ENCODE results near the gene USP5.
A peak's percentile ranks its signal among the peaks of the same experiment; 100 is the strongest.

Gene USP5

DNA sequence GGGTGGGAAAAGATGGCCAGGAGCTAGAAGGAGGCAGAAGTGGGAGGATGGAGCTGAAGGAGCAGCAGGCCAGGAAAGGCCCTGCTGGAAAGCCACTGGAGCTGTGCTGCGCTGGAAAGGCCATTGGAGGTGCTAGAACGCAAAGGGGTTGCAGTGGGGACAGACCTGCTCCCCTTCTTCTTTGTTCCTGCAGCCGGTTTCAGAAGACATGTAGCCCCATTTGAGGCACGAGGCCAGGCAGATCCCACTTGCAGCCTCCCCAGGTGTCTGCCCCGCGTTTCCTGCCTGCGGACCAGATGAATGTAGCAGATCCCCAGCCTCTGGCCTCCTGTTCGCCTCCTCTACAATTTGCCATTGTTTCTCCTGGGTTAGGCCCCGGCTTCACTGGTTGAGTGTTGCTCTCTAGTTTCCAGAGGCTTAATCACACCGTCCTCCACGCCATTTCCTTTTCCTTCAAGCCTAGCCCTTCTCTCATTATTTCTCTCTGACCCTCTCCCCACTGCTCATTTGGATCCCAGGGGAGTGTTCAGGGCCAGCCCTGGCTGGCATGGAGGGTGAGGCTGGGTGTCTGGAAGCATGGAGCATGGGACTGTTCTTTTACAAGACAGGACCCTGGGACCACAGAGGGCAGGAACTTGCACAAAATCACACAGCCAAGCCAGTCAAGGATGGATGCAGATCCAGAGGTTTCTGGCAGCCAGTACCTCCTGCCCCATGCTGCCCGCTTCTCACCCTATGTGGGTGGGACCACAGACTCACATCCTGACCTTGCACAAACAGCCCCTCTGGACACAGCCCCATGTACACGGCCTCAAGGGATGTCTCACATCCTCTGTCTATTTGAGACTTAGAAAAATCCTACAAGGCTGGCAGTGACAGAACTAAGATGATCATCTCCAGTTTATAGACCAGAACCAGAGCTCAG is 32.6 kb upstream of the USP5 start:
- Histone ChIP-seq H3K9me3 (ENCODE audit: control insufficient read depth in 2 of 2, low read length in 2 of 2) (no peaks in the 10 kb centered on the region), H3K27me3 (ENCODE audit: control insufficient read depth in 2 of 2, insufficient read depth in 2 of 2, low read length in 2 of 2) (peaks cover 17 to 29% of the 10 kb centered on the region in 2 donors), H3K9ac (ENCODE audit: low read depth in 1 of 2, low read length in 2 of 2) (no peak overlapping the region), H3K4me3 (ENCODE audit: low read length in 2 of 2) (no peak overlapping the region), H3K36me3 (ENCODE audit: control insufficient read depth in 2 of 2, insufficient read depth in 2 of 2, low read length in 2 of 2) (peaks cover 0 to 10% of the 10 kb centered on the region in 2 donors), H3K4me1 (ENCODE audit: control insufficient read depth in 2 of 2, insufficient read depth in 2 of 2, low read length in 2 of 2) (peaks cover 0 to 3% of the 10 kb centered on the region in 2 donors), H3K27ac (ENCODE audit: low read depth in 2 of 2, low read length in 2 of 2) (no peak overlapping the region)

DNA sequence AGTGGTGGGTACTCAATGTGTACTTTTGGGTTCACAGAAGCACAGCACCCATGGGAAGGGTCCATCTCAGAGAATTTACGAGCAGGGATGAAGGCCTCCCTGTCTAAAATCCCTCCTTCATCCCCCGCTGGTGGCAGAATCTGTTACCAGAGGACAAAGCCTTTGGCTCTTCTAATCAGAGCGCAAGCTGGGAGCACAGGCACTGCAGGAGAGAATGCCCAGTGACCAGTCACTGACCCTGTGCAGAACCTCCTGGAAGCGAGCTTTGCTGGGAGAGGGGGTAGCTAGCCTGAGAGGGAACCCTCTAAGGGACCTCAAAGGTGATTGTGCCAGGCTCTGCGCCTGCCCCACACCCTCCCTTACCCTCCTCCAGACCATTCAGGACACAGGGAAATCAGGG is 31.8 kb upstream of the USP5 start:
- H3K9me3 ChIP-seq (ENCODE audit: control insufficient read depth in 2 of 2, low read length in 2 of 2): no peaks in the 10 kb centered on the region
- H3K4me1 ChIP-seq (ENCODE audit: control insufficient read depth in 2 of 2, insufficient read depth in 2 of 2, low read length in 2 of 2): peaks cover 0 to 3% of the 10 kb centered on the region in 2 donors
- no peak overlapping the region for H3K27ac ChIP-seq (ENCODE audit: low read depth in 2 of 2, low read length in 2 of 2)
- H3K9ac ChIP-seq (ENCODE audit: low read depth in 1 of 2, low read length in 2 of 2): no peak overlapping the region
- H3K36me3 ChIP-seq (ENCODE audit: control insufficient read depth in 2 of 2, insufficient read depth in 2 of 2, low read length in 2 of 2): peaks cover 0 to 5% of the 10 kb centered on the region in 2 donors
- no peak overlapping the region for H3K4me3 ChIP-seq (ENCODE audit: low read length in 2 of 2)
- H3K27me3 ChIP-seq (ENCODE audit: control insufficient read depth in 2 of 2, insufficient read depth in 2 of 2, low read length in 2 of 2): peaks cover 17 to 34% of the 10 kb centered on the region in 2 donors

DNA sequence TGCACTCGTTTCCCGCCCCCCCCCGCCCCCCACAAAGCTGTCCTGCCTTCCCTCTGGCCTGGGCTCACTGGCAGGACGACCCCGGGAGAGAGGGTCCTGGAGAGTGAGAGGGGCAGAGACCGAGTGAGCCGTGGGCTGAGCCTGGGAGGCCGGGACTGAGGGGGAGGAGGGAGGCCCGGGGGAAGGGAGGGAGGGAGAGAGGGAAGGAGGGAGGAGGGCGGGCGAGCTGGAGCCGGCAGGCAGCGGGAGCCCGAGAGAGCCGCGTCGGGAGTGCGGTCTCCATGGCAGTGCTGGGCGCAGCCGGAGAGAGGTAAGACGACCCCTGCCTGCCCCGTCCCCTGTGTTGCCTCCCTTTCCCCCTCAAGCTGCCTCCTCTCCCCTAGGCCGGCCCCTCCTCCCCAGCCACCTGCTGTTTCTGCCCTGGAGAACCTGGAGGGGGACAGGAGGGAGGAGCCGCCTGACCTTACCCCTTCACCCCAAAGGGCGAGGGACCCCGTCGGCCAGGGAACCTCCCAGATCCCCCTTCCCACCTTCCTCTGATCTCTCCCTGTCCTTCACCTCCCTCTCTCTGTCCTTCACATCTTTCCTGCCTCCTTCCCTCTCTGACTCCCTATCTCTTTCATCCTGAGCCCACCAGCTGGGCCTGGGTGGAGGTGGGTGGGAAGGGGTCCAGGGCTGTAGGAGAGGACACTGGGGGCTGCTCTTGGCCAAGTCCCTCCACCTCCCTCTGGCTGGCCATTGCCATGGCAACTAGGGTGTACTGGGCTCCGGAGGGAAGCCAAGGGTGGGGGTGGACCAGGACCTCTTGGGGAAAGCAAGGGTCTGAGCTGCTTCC is 30.1 kb upstream of the USP5 start, which contains the start of gene GPR162:
TSS of gene GPR162 (plus strand) at position 231 of the 835 bp plus-strand sequence. CDS start 2,078 bp downstream, outside the sequence.
- Histone ChIP-seq H3K9me3 (ENCODE audit: control insufficient read depth in 2 of 2, low read length in 2 of 2) (no peaks in the 10 kb centered on the region), H3K4me3 (ENCODE audit: low read length in 2 of 2) (peak within 1 kb of the TSS; percentile 35 to 50), H3K36me3 (ENCODE audit: control insufficient read depth in 2 of 2, insufficient read depth in 2 of 2, low read length in 2 of 2) (peaks cover 0 to 5% of the 10 kb centered on the region in 2 donors), H3K4me1 (ENCODE audit: control insufficient read depth in 2 of 2, insufficient read depth in 2 of 2, low read length in 2 of 2) (peaks cover 2 to 6% of the 10 kb centered on the region in 2 donors), H3K27me3 (ENCODE audit: control insufficient read depth in 2 of 2, insufficient read depth in 2 of 2, low read length in 2 of 2) (peaks cover 23 to 39% of the 10 kb centered on the region in 2 donors), H3K9ac (ENCODE audit: low read depth in 1 of 2, low read length in 2 of 2) (peak within 1 kb of the TSS in 1 of 2 donors; percentile 32), H3K27ac (ENCODE audit: low read depth in 2 of 2, low read length in 2 of 2) (no peak within 1 kb of the TSS)

DNA sequence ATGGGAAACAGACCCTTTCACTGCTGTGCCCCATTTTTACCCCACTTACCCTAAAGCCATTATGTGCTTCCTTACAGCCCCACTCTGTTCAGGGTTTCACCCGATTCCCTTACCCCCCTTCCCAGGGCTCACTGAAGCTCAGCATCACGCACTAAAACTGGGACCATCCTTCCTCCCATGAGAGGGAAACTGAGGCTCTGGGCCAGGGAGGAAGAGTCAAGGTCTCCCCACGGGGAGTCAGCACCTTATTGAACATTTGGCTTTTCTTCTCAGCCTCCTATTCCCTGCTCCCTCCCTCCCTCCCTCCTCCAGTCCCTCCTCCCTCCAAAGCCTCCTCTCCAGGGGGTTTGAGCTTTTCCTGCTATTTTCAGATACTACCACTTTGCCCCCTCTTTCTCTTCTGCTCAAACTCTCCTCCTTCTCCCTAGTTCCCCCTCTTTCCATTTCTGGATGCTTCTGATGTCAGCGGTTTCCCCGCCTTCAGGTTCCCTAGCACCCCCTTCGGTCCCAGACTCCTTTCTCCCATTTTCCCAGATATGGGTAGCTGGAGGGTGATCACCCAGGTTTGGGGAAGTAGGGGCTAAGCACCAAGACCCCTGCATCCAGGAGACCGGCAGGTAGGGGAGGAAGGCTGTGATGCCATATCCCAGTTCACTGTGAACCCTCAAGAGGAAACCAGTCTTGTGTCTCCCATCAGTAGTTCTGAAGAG is 29.4 kb upstream of the USP5 start:
- Histone ChIP-seq H3K4me3 (ENCODE audit: low read length in 2 of 2) (peak overlapping the region in 1 of 2 donors; percentile 50), H3K4me1 (ENCODE audit: control insufficient read depth in 2 of 2, insufficient read depth in 2 of 2, low read length in 2 of 2) (peaks cover 2 to 8% of the 10 kb centered on the region in 2 donors), H3K36me3 (ENCODE audit: control insufficient read depth in 2 of 2, insufficient read depth in 2 of 2, low read length in 2 of 2) (peaks cover 0 to 4% of the 10 kb centered on the region in 2 donors), H3K9ac (ENCODE audit: low read depth in 1 of 2, low read length in 2 of 2) (no peak overlapping the region), H3K27ac (ENCODE audit: low read depth in 2 of 2, low read length in 2 of 2) (no peak overlapping the region), H3K9me3 (ENCODE audit: control insufficient read depth in 2 of 2, low read length in 2 of 2) (no peaks in the 10 kb centered on the region), H3K27me3 (ENCODE audit: control insufficient read depth in 2 of 2, insufficient read depth in 2 of 2, low read length in 2 of 2) (peaks cover 28 to 39% of the 10 kb centered on the region in 2 donors)

DNA sequence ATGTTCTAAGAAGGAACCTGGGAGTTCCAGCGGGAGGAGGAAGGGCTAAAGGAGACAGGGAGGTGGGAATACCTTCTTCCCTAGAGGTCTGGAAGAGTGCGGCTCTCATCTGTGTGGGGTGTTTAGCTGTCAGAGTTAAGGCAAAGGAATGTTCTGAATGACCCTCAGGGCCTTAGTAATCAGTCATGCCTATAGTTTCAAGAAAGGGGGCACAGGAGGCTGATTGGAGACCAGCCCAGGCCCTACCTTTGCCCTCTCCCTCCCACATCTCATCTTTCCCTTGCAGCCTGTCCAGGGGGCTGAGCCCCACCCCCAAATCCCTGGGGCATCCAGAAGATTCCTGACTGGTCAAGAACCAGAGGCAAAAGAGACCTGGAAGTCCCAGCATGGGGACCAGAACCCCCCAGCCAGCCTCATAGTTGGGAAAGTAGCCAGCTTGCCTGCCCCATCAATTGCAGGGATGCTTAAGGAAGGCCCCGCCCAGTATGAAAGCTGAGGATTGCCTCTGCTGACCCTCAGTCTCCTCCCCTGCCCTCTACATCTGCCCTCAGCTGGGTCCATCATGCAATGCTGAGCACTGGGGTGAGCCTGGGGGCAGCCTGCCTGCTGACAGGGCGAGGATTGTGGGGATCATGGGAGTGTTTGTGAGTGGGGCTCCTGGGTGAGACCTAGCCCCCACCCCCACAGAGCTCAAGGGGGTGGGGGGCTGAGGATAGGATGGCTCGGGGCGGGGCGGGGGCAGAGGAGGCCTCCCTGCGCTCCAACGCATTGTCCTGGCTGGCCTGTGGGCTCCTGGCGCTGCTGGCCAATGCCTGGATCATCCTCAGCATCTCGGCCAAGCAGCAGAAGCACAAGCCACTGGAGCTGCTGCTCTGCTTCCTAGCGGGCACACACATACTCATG is 28.5 kb upstream of the USP5 start:
- Histone ChIP-seq H3K9me3 (ENCODE audit: control insufficient read depth in 2 of 2, low read length in 2 of 2) (no peaks in the 10 kb centered on the region), H3K27me3 (ENCODE audit: control insufficient read depth in 2 of 2, insufficient read depth in 2 of 2, low read length in 2 of 2) (peaks cover 28 to 41% of the 10 kb centered on the region in 2 donors), H3K4me3 (ENCODE audit: low read length in 2 of 2) (no peak overlapping the region), H3K9ac (ENCODE audit: low read depth in 1 of 2, low read length in 2 of 2) (no peak overlapping the region), H3K36me3 (ENCODE audit: control insufficient read depth in 2 of 2, insufficient read depth in 2 of 2, low read length in 2 of 2) (no peaks in the 10 kb centered on the region), H3K4me1 (ENCODE audit: control insufficient read depth in 2 of 2, insufficient read depth in 2 of 2, low read length in 2 of 2) (peaks cover 2 to 11% of the 10 kb centered on the region in 2 donors), H3K27ac (ENCODE audit: low read depth in 2 of 2, low read length in 2 of 2) (no peak overlapping the region)

DNA sequence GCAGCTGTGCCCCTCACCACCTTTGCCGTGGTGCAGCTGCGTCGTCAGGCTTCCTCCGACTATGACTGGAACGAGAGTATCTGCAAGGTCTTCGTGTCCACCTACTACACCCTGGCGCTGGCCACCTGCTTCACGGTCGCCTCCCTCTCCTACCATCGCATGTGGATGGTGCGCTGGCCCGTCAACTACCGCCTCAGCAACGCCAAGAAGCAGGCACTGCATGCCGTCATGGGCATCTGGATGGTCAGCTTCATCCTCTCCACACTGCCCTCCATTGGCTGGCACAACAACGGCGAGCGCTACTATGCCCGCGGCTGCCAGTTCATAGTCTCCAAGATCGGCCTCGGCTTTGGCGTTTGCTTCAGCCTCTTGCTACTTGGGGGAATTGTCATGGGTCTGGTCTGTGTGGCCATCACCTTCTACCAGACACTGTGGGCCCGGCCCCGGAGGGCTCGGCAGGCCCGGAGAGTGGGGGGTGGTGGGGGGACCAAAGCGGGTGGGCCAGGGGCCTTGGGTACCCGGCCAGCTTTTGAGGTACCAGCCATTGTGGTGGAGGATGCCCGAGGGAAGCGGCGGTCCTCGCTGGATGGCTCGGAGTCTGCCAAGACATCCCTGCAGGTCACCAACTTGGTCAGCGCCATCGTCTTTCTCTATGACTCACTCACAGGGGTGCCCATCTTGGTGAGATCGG is 27.7 kb upstream of the USP5 start:
- peaks cover 3 to 15% of the 10 kb centered on the region in 2 donors for H3K4me1 ChIP-seq (ENCODE audit: control insufficient read depth in 2 of 2, insufficient read depth in 2 of 2, low read length in 2 of 2)
- peaks cover 32 to 48% of the 10 kb centered on the region in 2 donors for H3K27me3 ChIP-seq (ENCODE audit: control insufficient read depth in 2 of 2, insufficient read depth in 2 of 2, low read length in 2 of 2)
- H3K9ac ChIP-seq (ENCODE audit: low read depth in 1 of 2, low read length in 2 of 2): no peak overlapping the region
- H3K4me3 ChIP-seq (ENCODE audit: low read length in 2 of 2): no peak overlapping the region
- no peak overlapping the region for H3K27ac ChIP-seq (ENCODE audit: low read depth in 2 of 2, low read length in 2 of 2)
- no peaks in the 10 kb centered on the region for H3K9me3 ChIP-seq (ENCODE audit: control insufficient read depth in 2 of 2, low read length in 2 of 2)
- no peaks in the 10 kb centered on the region for H3K36me3 ChIP-seq (ENCODE audit: control insufficient read depth in 2 of 2, insufficient read depth in 2 of 2, low read length in 2 of 2)

DNA sequence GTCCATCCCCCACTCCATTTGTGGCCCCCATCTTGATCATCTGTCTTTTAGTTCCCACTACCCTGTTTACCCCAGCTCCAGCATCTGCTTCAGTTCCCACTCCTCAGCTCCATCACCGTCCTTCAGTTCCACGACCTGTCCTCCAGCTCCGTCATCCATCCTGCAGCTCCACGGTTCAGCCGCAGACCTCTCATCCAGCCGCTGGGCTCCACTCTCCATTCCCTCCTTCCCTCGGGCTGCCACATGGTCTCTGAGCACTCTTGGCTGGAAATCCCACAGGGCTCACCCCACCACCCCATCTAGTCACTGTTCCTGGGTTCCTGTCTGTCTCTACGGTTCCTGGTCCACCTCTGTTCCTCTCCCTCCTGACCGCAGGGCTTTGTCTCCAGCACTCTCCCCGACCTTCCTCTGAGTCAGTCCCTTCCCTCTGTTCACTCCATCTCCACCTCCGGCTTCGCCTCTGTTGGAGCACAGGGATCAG is 27.0 kb upstream of the USP5 start:
- H3K27ac ChIP-seq (ENCODE audit: low read depth in 2 of 2, low read length in 2 of 2): no peak overlapping the region
- H3K27me3 ChIP-seq (ENCODE audit: control insufficient read depth in 2 of 2, insufficient read depth in 2 of 2, low read length in 2 of 2): peaks cover 37 to 55% of the 10 kb centered on the region in 2 donors
- no peaks in the 10 kb centered on the region for H3K36me3 ChIP-seq (ENCODE audit: control insufficient read depth in 2 of 2, insufficient read depth in 2 of 2, low read length in 2 of 2)
- H3K9me3 ChIP-seq (ENCODE audit: control insufficient read depth in 2 of 2, low read length in 2 of 2): no peaks in the 10 kb centered on the region
- peaks cover 10 to 15% of the 10 kb centered on the region in 2 donors for H3K4me1 ChIP-seq (ENCODE audit: control insufficient read depth in 2 of 2, insufficient read depth in 2 of 2, low read length in 2 of 2)
- no peak overlapping the region for H3K9ac ChIP-seq (ENCODE audit: low read depth in 1 of 2, low read length in 2 of 2)
- H3K4me3 ChIP-seq (ENCODE audit: low read length in 2 of 2): no peak overlapping the region

DNA sequence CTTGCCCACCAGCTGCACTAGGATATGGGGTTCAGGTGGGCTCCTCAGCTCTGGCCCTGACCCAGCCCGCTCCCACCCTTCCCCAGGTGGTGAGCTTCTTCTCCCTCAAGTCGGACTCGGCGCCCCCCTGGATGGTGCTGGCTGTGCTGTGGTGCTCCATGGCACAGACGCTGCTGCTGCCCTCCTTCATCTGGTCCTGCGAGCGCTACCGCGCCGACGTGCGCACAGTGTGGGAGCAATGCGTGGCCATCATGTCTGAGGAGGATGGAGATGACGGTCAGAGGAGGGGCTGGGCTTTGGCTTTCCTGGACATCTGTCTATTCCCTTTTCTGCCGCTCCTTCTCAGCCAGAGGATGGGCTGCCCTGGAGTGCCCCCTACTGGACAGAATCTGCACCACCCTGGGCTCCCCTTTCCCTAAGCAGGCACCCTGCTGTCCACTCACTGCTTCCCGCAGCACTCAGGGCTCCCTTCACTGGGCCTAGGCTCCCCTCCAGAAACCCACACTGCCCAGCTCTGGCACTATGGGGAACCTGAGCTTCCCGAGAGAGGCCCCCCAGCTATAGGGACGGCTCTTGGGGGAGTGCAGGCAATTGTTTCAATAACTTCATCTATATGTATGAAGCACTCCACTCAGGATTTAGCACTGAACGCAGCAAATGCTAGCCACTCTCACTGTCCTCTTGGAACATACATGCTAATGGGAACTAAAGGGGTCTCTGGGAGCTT is 26.4 kb upstream of the USP5 start:
- no peaks in the 10 kb centered on the region for H3K36me3 ChIP-seq (ENCODE audit: control insufficient read depth in 2 of 2, insufficient read depth in 2 of 2, low read length in 2 of 2)
- H3K27me3 ChIP-seq (ENCODE audit: control insufficient read depth in 2 of 2, insufficient read depth in 2 of 2, low read length in 2 of 2): peaks cover 37 to 54% of the 10 kb centered on the region in 2 donors
- H3K4me1 ChIP-seq (ENCODE audit: control insufficient read depth in 2 of 2, insufficient read depth in 2 of 2, low read length in 2 of 2): peaks cover 11 to 15% of the 10 kb centered on the region in 2 donors
- no peaks in the 10 kb centered on the region for H3K9me3 ChIP-seq (ENCODE audit: control insufficient read depth in 2 of 2, low read length in 2 of 2)
- peak overlapping the region in 1 of 2 donors; percentile 18 for H3K27ac ChIP-seq (ENCODE audit: low read depth in 2 of 2, low read length in 2 of 2)
- H3K9ac ChIP-seq (ENCODE audit: low read depth in 1 of 2, low read length in 2 of 2): no peak overlapping the region
- H3K4me3 ChIP-seq (ENCODE audit: low read length in 2 of 2): peak overlapping the region in 1 of 2 donors; percentile 31

Data from mucosa of rectum (tissue), 2 donors.